Bronchial epithelial cell (primary cell): ENCODE measurements around the gene AMOTL2. TPM values are rescaled to one million over a fixed set of nuclear protein-coding genes. Genes with fewer than 3 reads are reported as not detected.
A peak's percentile ranks its signal among the peaks of the same experiment; 100 is the strongest.

Experiments used
- DNase-seq: peaks from one replicate; pipeline ENCODE4 v3.0.0-alpha.2; 2010; ENCODE audit warnings: low read depth
- FAIRE-seq: peaks from 2 replicates; lab custom pipeline; 2011; peaks lifted over from hg19 to GRCh38; lab: Jason Lieb, UNC
- H3K27me3 ChIP-seq: 2 replicates; pipeline ENCODE4 v1.5.1; 2011; ENCODE audit warnings: low read length; ENCODE audit not compliant: control insufficient read depth, insufficient read depth
- H3K36me3 ChIP-seq: 2 replicates; pipeline ENCODE4 v1.5.1; 2011; ENCODE audit warnings: low read length; ENCODE audit not compliant: control insufficient read depth, insufficient read depth
- H3K4me3 ChIP-seq: 2 replicates; pipeline ENCODE4 v1.5.1; 2011; ENCODE audit warnings: mild to moderate bottlenecking, low read depth, low read length, control low read depth
- CTCF ChIP-seq: IDR thresholded peaks from 2 replicates; pipeline ENCODE4 v1.5.1; 2011; ENCODE audit warnings: mild to moderate bottlenecking, moderate library complexity, low read length, control low read depth, inconsistent platforms; ENCODE audit not compliant: insufficient read depth, severe bottlenecking
- total RNA-seq: library from RNA; depleted of rRNA; stranded (reverse); fragments of >200 nt; gene quantifications from 2 replicates; pipeline ENCODE4 v1.2.1, GENCODE V29; 2014

AMOTL2 gene
- total RNA-seq, 1 donor from 2014 or later = 54.2 TPM

DNA sequence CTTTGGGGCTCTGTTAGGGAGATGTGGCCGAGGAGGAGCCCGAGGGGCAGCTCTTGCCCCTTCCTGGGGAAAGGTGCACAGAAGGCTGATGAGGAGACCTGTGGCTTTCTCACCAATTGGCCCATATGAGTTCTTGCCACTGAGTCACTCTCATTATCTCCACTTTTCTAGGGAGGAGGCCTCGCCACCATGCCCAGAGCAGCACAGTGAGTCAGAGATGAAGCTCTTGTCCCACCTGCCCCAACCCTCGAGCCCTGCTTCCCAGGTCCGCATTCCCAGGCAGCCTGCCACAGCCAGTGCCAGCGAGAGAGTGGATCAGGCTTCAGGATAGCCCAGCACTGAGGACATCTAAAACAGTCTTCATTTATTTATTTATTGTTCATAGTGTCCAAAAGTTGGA, 53.5 kb downstream of the AMOTL2 start:
- H3K36me3 ChIP-seq = no peaks in the 10 kb centered on the region
- H3K4me3 ChIP-seq = no peak overlapping the region
- DNase-seq = peak; percentile 85
- no peaks in the 10 kb centered on the region for H3K27me3 ChIP-seq
- FAIRE-seq = no peak
- no peak for TF ChIP-seq CTCF

- no peak for FAIRE-seq
- Histone ChIP-seq H3K36me3 (no peaks in the 10 kb centered on the region), H3K27me3 (no peaks in the 10 kb centered on the region), H3K4me3 (no peak overlapping the region)
- no peak for TF ChIP-seq CTCF
- no peak for DNase-seq
Observed at GRCh38 chr3:134319931-134320330, 54.3 kb downstream of the AMOTL2 start.

- H3K27me3 ChIP-seq = no peaks in the 10 kb centered on the region
- no peak overlapping the region for H3K4me3 ChIP-seq
- DNase-seq (no peak), FAIRE-seq (no peak)
- no peak for TF ChIP-seq CTCF
- no peaks in the 10 kb centered on the region for H3K36me3 ChIP-seq
Observed at GRCh38 chr3:134318166-134318565, 56.1 kb downstream of the AMOTL2 start.

DNA sequence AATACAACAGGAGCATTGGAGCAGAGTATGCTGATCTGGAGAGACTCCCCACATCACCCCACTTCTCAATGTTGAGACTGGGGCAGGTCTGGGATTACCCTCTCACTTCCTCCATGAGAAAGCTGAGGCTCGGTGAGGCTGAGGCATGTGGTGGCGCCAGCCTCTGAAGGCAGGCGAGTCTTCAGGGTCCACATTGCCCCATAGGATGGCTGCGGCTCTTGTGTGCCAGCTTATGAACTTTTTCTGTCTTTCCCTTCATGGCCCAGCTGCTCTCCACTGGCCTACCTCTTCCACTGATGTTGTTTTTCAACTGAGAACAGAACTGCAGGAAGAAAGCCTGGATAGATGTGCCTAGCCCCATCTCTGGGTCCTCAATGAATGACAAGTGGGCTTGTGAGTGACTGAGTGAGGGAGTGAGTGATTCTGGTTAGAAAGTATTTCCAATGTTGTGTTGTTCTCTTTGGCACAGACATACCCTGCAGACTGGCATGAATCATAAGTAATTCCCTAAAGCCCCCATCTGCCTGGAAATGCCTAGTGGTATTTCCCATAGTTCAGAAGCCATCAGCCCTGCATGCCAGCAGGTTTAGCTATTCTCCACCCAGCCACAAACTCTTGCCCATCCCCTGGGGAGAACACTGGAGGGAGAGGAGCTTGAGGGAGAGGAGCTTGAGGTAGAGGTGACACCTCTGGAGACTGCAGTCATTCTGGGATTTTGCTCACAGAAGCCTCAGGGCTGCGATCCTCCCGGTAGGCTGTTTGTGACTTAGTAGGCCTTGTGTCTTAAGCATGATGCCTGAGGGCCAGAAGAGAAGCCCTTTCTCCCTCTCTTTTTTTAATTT, 56.9 kb downstream of the AMOTL2 start:
- Histone ChIP-seq H3K4me3 (no peak overlapping the region), H3K36me3 (no peaks in the 10 kb centered on the region), H3K27me3 (no peaks in the 10 kb centered on the region)
- FAIRE-seq (peak; percentile 76), DNase-seq (peak; percentile 85)
- TF ChIP-seq CTCF = no peak

DNA sequence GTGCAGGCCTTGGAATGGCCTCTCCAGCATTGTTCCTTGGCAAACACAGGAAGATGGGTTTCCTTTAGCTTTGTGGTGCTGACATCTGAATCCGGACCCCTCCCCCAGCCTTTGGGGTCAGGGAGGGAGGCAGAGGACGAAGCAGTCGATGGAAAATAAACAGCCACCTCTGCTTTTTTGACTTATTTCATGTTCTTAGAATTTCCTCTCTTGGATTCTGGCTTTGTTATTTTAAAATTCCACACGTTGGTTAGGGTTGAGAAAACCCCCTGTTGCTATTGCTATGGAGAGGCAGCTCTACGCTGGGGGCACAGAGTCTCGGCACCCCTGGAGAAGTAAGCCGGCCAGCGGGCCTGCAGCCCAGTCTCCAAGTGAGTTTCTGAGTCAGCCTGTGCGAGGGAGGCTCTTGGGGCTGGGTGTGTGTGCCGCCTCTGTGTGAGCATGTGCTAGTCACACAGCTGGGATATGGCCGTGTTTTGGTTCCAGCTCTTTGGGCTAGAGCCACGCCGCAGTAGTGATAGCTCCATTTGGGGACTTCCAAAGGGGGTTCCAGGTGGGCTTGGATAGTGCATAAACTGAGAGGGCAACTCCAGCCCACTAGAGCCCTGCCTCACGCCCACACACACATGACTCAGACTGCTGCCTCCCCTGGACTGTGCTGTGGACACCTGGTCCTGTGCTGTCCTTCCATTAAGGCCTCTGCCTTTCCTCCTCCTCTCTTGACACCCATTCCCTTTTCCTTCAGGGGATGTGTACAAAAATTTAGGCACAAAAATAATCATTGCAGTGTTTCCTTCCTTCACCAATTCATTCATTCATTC, 58.8 kb downstream of the AMOTL2 start:
- Histone ChIP-seq H3K27me3 (no peaks in the 10 kb centered on the region), H3K4me3 (no peak overlapping the region), H3K36me3 (no peaks in the 10 kb centered on the region)
- no peak for FAIRE-seq
- no peak for TF ChIP-seq CTCF
- no peak for DNase-seq
